GM12878 (cell line): ENCODE data around the gene ACTL8. TPM values are rescaled to one million over a fixed set of nuclear protein-coding genes. Genes with fewer than 3 reads are reported as not detected.

Experiments
- ATAC-seq: fragments of 200-7000 bp; cut with Tn5 transposase; 3 replicates; pipeline ENCODE4 v1.9.1; 2020; ENCODE audit warnings: mild to moderate bottlenecking, moderate library complexity
- BruUV-seq: library from RNA; stranded (reverse); fragments of 400-500 nt; replicated peaks from 2 replicates; lab custom pipeline; 2021; lab: Mats Ljungman, UMichigan
- CTCF ChIA-PET: fragments of 300-600 bp; sonication (Branson Sonifier 250); formaldehyde crosslinking; extraction: SDS; loops from one replicate; lab custom pipeline; 2021; ENCODE audit warnings: inconsistent platforms; lab: Yijun Ruan, JAX
- POLR2A ChIA-PET: fragments of 350-600 bp; formaldehyde crosslinking; extraction: SDS; loops from one replicate; lab custom pipeline; 2021; ENCODE audit warnings: inconsistent platforms; lab: Charles Lee
- RAD21 ChIA-PET: fragments of 300-600 bp; sonication (Branson Sonifier 250); formaldehyde crosslinking; loops from one replicate; lab custom pipeline; 2023; ENCODE audit warnings: antibody characterized with exemption; ENCODE audit not compliant: unreplicated experiment; lab: Charles Lee
- SMC1A ChIA-PET: fragments of 300-600 bp; sonication (Branson Sonifier 250); formaldehyde crosslinking; loops from one replicate; lab custom pipeline; 2023; ENCODE audit not compliant: unreplicated experiment, uncharacterized antibody; lab: Charles Lee
- DNase-seq: peaks from one replicate; pipeline ENCODE4 v3.0.0-alpha.2; 2011; ENCODE audit warnings: low read depth, low spot score
- FAIRE-seq: peaks from 3 replicates; lab custom pipeline; 2011; peaks lifted over from hg19 to GRCh38; lab: Jason Lieb, UNC
- H2AFZ ChIP-seq: 2 replicates; pipeline ENCODE4 v1.6.0; 2011; ENCODE audit warnings: low read depth, low read length, control low read depth; ENCODE audit not compliant: control insufficient read depth
- H3K27ac ChIP-seq: 2 replicates; pipeline ENCODE4 v1.5.1; 2011; ENCODE audit warnings: control low read depth; ENCODE audit not compliant: control insufficient read depth, insufficient read depth
- H3K27me3 ChIP-seq, 2 experiments: replicated peaks in 1 of 2; 2 replicates each; pipeline versions ENCODE4 v1.6.0 to v1.6.1; 2011; ENCODE audit warnings: low read length in 1 of 2; ENCODE audit not compliant: control insufficient read depth in 2 of 2, insufficient read depth in 2 of 2
- H3K36me3 ChIP-seq, 2 experiments: 2 replicates each; pipeline ENCODE4 v1.5.1; 2011; ENCODE audit warnings: low read length in 1 of 2; ENCODE audit not compliant: control insufficient read depth in 2 of 2, insufficient read depth in 2 of 2
- H3K4me1 ChIP-seq: 2 replicates; pipeline ENCODE4 v1.6.1; 2011; ENCODE audit warnings: mild to moderate bottlenecking, low read length, moderate library complexity, mixed read lengths; ENCODE audit not compliant: control insufficient read depth, insufficient read depth
- H3K4me2 ChIP-seq: 2 replicates; pipeline ENCODE4 v1.6.0; 2011; ENCODE audit warnings: control low read depth; ENCODE audit not compliant: control insufficient read depth, insufficient read depth
- H3K4me3 ChIP-seq: fragments of 200-600 bp; sonication (generic); 2 replicates; pipeline ENCODE4 v1.5.1; 2016
- H3K79me2 ChIP-seq: 2 replicates; pipeline ENCODE4 v1.6.0; 2011; ENCODE audit warnings: low read length; ENCODE audit not compliant: control insufficient read depth, insufficient read depth
- H3K9ac ChIP-seq: 2 replicates; pipeline ENCODE4 v1.8.0; 2011; ENCODE audit warnings: low read length, control low read depth, mixed read lengths; ENCODE audit not compliant: control insufficient read depth, insufficient read depth
- H3K9me3 ChIP-seq: replicated peaks from 3 replicates; pipeline ENCODE4 v1.5.1; 2011; ENCODE audit warnings: mild to moderate bottlenecking, low read length; ENCODE audit not compliant: control insufficient read depth, insufficient read depth
- H4K20me1 ChIP-seq: 2 replicates; pipeline ENCODE4 v1.6.0; 2011; ENCODE audit not compliant: control insufficient read depth, insufficient read depth
- ASH2L ChIP-seq: fragments of 300-600, 200-600 bp; sonication (generic); IDR thresholded peaks from 2 replicates; pipeline ENCODE4 v1.6.1; 2017; ENCODE audit warnings: low read depth, mild to moderate bottlenecking, borderline replicate concordance
- ATF2 ChIP-seq: IDR thresholded peaks from 2 replicates; pipeline ENCODE4 v1.6.1; 2012; ENCODE audit warnings: low read length, inconsistent platforms
- ATF3 ChIP-seq: IDR thresholded peaks from 2 replicates; pipeline ENCODE4 v1.6.1; 2011; ENCODE audit warnings: low read depth, mild to moderate bottlenecking, low read length, moderate library complexity, borderline replicate concordance; ENCODE audit errors: extremely low read depth
- DPF2 ChIP-seq: fragments of 450-650 bp; IDR thresholded peaks from 2 replicates; pipeline ENCODE4 v1.6.1; 2017; ENCODE audit warnings: mild to moderate bottlenecking
- FOS ChIP-seq: IDR thresholded peaks from 3 replicates; pipeline ENCODE4 v1.6.1; 2011; ENCODE audit warnings: borderline replicate concordance; ENCODE audit not compliant: insufficient read length; ENCODE audit errors: extremely low read depth
- IRF4 ChIP-seq: IDR thresholded peaks from 2 replicates; pipeline ENCODE4 v1.6.1; 2011; ENCODE audit warnings: low read depth, low read length
- NFYB ChIP-seq: IDR thresholded peaks from 2 replicates; pipeline ENCODE4 v1.6.1; 2011; ENCODE audit warnings: low read depth, mild to moderate bottlenecking, low read length, improper control_type of control experiment, moderate library complexity; ENCODE audit not compliant: insufficient read depth
- POLR2AphosphoS5 ChIP-seq: IDR thresholded peaks from 2 replicates; pipeline ENCODE4 v1.6.1; 2011; ENCODE audit warnings: mild to moderate bottlenecking, low read length, inconsistent platforms
- REST ChIP-seq: IDR thresholded peaks from 2 replicates; pipeline ENCODE4 v1.6.1; 2012; ENCODE audit warnings: mild to moderate bottlenecking, low read depth, low read length
- SIX5 ChIP-seq: IDR thresholded peaks from 2 replicates; pipeline ENCODE4 v1.6.1; 2011; ENCODE audit warnings: mild to moderate bottlenecking, low read depth, low read length, moderate library complexity; ENCODE audit not compliant: severe bottlenecking
- SPI1 ChIP-seq: IDR thresholded peaks from 2 replicates; pipeline ENCODE4 v1.6.1; 2011; ENCODE audit warnings: low read depth, mild to moderate bottlenecking, low read length, moderate library complexity, borderline replicate concordance; ENCODE audit not compliant: insufficient read depth
- SREBF2 ChIP-seq: IDR thresholded peaks from 2 replicates; pipeline ENCODE4 v1.6.1; 2012; ENCODE audit warnings: mild to moderate bottlenecking, low read length
- ZNF217 ChIP-seq: fragments of 450-650 bp; IDR thresholded peaks from 2 replicates; pipeline ENCODE4 v1.6.1; 2017; ENCODE audit warnings: antibody characterized with exemption, mild to moderate bottlenecking
- WGBS: methylation state at CpG from one replicate; pipeline ENCODE4 v1.1.6; 2016; ENCODE audit warnings: low lambda C conversion rate; ENCODE audit not compliant: insufficient replicate concordance, insufficient coverage; ENCODE audit errors: missing lambda C conversion rate; 5-methylcytosine and 5-hydroxymethylcytosine counted together
- in situ Hi-C: fragments of 300-500 bp; cut with MboI; formaldehyde crosslinking; loops from 9 replicates; pipeline ENCODE4 v1.14.3; 2018; ENCODE audit warnings: mixed read lengths
- intact Hi-C: fragments of 100-400 bp; cut with micrococcal nuclease; formaldehyde crosslinking; loops from one replicate; pipeline ENCODE4 v1.14.2; 2022; ENCODE audit not compliant: unreplicated experiment
- polyA plus RNA-seq, 11 experiments: library from polyadenylated mRNA; depleted of rRNA in 4 of 11; unstranded in 6 of 11; stranded (reverse) in 5 of 11; fragments of >200 nt; fragmentation: Nextera tagmentation in 4 of 11; fragmentation: Illumina TruSeq in 1 of 11; extraction: Ambion mirVana in 4 of 11; extraction: Trizol in 1 of 11; gene quantifications; 1 replicate in 1 of 11; 2 replicates in 10 of 11; pipeline versions ENCODE4 v1.2.1 to v1.2.3, GENCODE V29; 2011 to 2016; ENCODE audit warnings: inconsistent platforms in 2 of 11, missing spikeins in 2 of 11, low read depth in 1 of 11
- total RNA-seq, 4 experiments: library from RNA; depleted of rRNA in 3 of 4; stranded (reverse); fragments of >200 nt in 3 of 4; fragmentation: Illumina TruSeq in 1 of 4; extraction: Trizol in 1 of 4; gene quantifications; 2 replicates each; pipeline versions ENCODE4 v1.2.1 to v1.2.3, GENCODE V29; 2013 to 2021

The ACTL8 gene
- total and polyA plus RNA-seq, 10 of the 15 experiments (the other 5 are each of a cell fraction or from before 2014, with no cell fraction given), result 0.05 to 0.27 TPM; not detected in 8

GRCh38 chr1:17732475-17732874 lies 22.7 kb upstream of the ACTL8 start:
- FAIRE-seq (no peak), DNase-seq (no peak), ATAC-seq (no peak)
- H3K9me3 ChIP-seq, result no peaks in the 10 kb centered on the region
- CTCF ChIA-PET, result no interaction called here
- BruUV-seq, result no TSS peak
- POLR2A ChIA-PET, result no interaction called here
- H3K4me2 ChIP-seq, result no peak overlapping the region
- SMC1A ChIA-PET, result no interaction called here
- H3K27ac ChIP-seq, result no peak overlapping the region
- no peak overlapping the region for H3K9ac ChIP-seq
- H2AFZ ChIP-seq, result no peak overlapping the region
- no peaks in the 10 kb centered on the region for H3K36me3 ChIP-seq
- no peaks in the 10 kb centered on the region; a peak in 2 of 4 replicates for H3K27me3 ChIP-seq
- H4K20me1 ChIP-seq, result no peaks in the 10 kb centered on the region
- in situ Hi-C loops, result no loop called here
- TF ChIP-seq DPF2, result no peak
- H3K4me3 ChIP-seq, result no peak overlapping the region
- RAD21 ChIA-PET, result no interaction called here
- H3K79me2 ChIP-seq, result no peaks in the 10 kb centered on the region
- H3K4me1 ChIP-seq, result no peaks in the 10 kb centered on the region
- intact Hi-C loops, result no loop called here
- WGBS, result 50% methylated on average over 2 of the region's 2 CpGs

GRCh38 chr1:17733661-17734060 lies 21.5 kb upstream of the ACTL8 start:
- no peaks in the 10 kb centered on the region for H3K36me3 ChIP-seq
- FAIRE-seq (no peak), DNase-seq (no peak), ATAC-seq (no peak)
- ChIA-PET RAD21 (no interaction called here), POLR2A (no interaction called here), CTCF (no interaction called here), SMC1A (no interaction called here)
- no peaks in the 10 kb centered on the region for H4K20me1 ChIP-seq
- no peaks in the 10 kb centered on the region; a peak in 2 of 4 replicates for H3K27me3 ChIP-seq
- H3K79me2 ChIP-seq, result no peaks in the 10 kb centered on the region
- no peak overlapping the region for H2AFZ ChIP-seq
- no peak overlapping the region for H3K9ac ChIP-seq
- 48% methylated on average over 21 of the region's 21 CpGs for WGBS
- intact Hi-C loops, result no loop called here
- H3K9me3 ChIP-seq, result no peaks in the 10 kb centered on the region
- H3K4me3 ChIP-seq, result no peak overlapping the region
- H3K4me1 ChIP-seq, result no peaks in the 10 kb centered on the region
- no TSS peak for BruUV-seq
- H3K4me2 ChIP-seq, result no peak overlapping the region
- in situ Hi-C loops, result no loop called here
- no peak overlapping the region for H3K27ac ChIP-seq
- no peak for TF ChIP-seq REST
- no peak for TF ChIP-seq POLR2AphosphoS5
- TF ChIP-seq IRF4, result no peak
- TF ChIP-seq SPI1, result no peak
- TF ChIP-seq ASH2L, result no peak
- no peak for TF ChIP-seq SREBF2
- no peak for TF ChIP-seq SIX5
- no peak for TF ChIP-seq ZNF217
- no peak for TF ChIP-seq ATF3
- no peak for TF ChIP-seq ATF2
- no peak for TF ChIP-seq FOS
- TF ChIP-seq NFYB, result no peak
